NCI-H460 (cell line): ENCODE results near the gene TAS2R20. TPM values are rescaled to one million over a fixed set of nuclear protein-coding genes. Genes with fewer than 3 reads are reported as not detected.
"Not testable (repeated sequence)": the region's sequence is repeated elsewhere in the genome, so short reads cannot be mapped to it uniquely, and the experiment has no call there.

Source experiments
- DNase-seq: peaks from one replicate; pipeline ENCODE4 v3.0.0-alpha.2; 2016; ENCODE audit warnings: low read depth; ENCODE audit errors: extremely low read depth
- polyA plus RNA-seq: library from polyadenylated mRNA; depleted of rRNA; stranded (reverse); fragments of >200 nt; gene quantifications from 2 replicates; pipeline ENCODE4 v1.2.3, GENCODE V29; 2014; cell fraction: nucleus; rRNA removed
- total RNA-seq: library from RNA; depleted of rRNA; stranded (reverse); fragments of >200 nt; shearing (Covaris generic); gene quantifications from 2 replicates; pipeline ENCODE4 v1.2.3, GENCODE V29; 2014; rRNA removed

The TAS2R20 gene
- total RNA-seq: 0.84 and 1.8 TPM in 2 replicates
- 1.4 and 3.9 TPM in 2 replicates for polyA plus RNA-seq

GRCh38 chr12:10998204-10998603 is at the start of gene TAS2R20:
TAS2R20 (minus strand) TSS chr12:10998304; CDS start chr12:10997875, 429 bp downstream.
- DNase-seq: no peak

GRCh38 chr12:11041366-11041765 is 43.3 kb upstream of the TAS2R20 start:
- not testable (repeated sequence) for DNase-seq

GRCh38 chr12:11040162-11040561 is 42.1 kb upstream of the TAS2R20 start:
- no peak for DNase-seq

GRCh38 chr12:11039171-11039570 is 41.1 kb upstream of the TAS2R20 start:
- no peak for DNase-seq

- not testable (repeated sequence) for DNase-seq
Observed at GRCh38 chr12:11033959-11034358, 35.9 kb upstream of the TAS2R20 start.

GRCh38 chr12:11031307-11031706 is 33.2 kb upstream of the TAS2R20 start, which contains the start of gene TAS2R31:
TAS2R31 (minus strand) TSS chr12:11031407; CDS start chr12:11031335, 72 bp downstream.
- DNase-seq: no peak

- no peak for DNase-seq
Observed at GRCh38 chr12:11026118-11026517, 28.0 kb upstream of the TAS2R20 start.

- no peak for DNase-seq
Observed at GRCh38 chr12:11023387-11023786, 25.3 kb upstream of the TAS2R20 start.

- DNase-seq: no peak
Observed at GRCh38 chr12:11022520-11022919, 24.4 kb upstream of the TAS2R20 start, which contains the start of gene TAS2R19. TAS2R19 (minus strand) TSS chr12:11022620; CDS start chr12:11022571, 49 bp downstream.

- no peak for DNase-seq
Observed at GRCh38 chr12:11016937-11017336, 18.8 kb upstream of the TAS2R20 start.

- DNase-seq: no peak
Observed at GRCh38 chr12:11015775-11016430, 17.8 kb upstream of the TAS2R20 start.

- DNase-seq: no peak
Observed at GRCh38 chr12:11014234-11014633, 16.1 kb upstream of the TAS2R20 start.

- no peak for DNase-seq
Observed at GRCh38 chr12:11007608-11008007, 9.5 kb upstream of the TAS2R20 start.

- DNase-seq: no peak
Observed at GRCh38 chr12:10994307-10994706, 3.8 kb downstream of the TAS2R20 start.

- no peak for DNase-seq
Observed at GRCh38 chr12:10989107-10989506, 9.0 kb downstream of the TAS2R20 start.

- no peak for DNase-seq
Observed at GRCh38 chr12:10986812-10987211, 11.3 kb downstream of the TAS2R20 start, which contains the start of gene TAS2R50. TAS2R50 (minus strand) TSS chr12:10986912; CDS start chr12:10986860, 52 bp downstream.

GRCh38 chr12:10982244-10982643 is 15.9 kb downstream of the TAS2R20 start:
- no peak for DNase-seq

GRCh38 chr12:10974965-10975364 is 23.1 kb downstream of the TAS2R20 start:
- no peak for DNase-seq

GRCh38 chr12:10968765-10969456 is 29.2 kb downstream of the TAS2R20 start:
- no peak for DNase-seq

GRCh38 chr12:10967409-10967808 is 30.7 kb downstream of the TAS2R20 start:
- no peak for DNase-seq

GRCh38 chr12:10966314-10966713 is 31.8 kb downstream of the TAS2R20 start:
- no peak for DNase-seq

GRCh38 chr12:10965476-10965875 is 32.6 kb downstream of the TAS2R20 start:
- no peak for DNase-seq
